Spleen (tissue), 7 donors: ENCODE results near the gene KRT23.

Experiments used
- CTCF ChIP-seq, 11 experiments: fragments of 200-600 bp in 7 of 11; fragments of 450-650 bp in 4 of 11; sonication (generic) in 4 of 11; IDR thresholded peaks in 8 of 11; conservative IDR thresholded peaks in 3 of 11; 1 replicate in 7 of 11; 2 replicates in 4 of 11; pipeline versions ENCODE4 v1.4.0 to v1.8.0; 2016 to 2021; ENCODE audit warnings: antibody characterized with exemption in 11 of 11, inconsistent platforms in 4 of 11, mild to moderate bottlenecking in 1 of 11
- POLR2A ChIP-seq, 3 donors: fragments of 450-650 bp; IDR thresholded peaks; one replicate each; pipeline ENCODE4 v1.5.1; 2017; ENCODE audit warnings: antibody characterized with exemption in 3 of 3, mild to moderate bottlenecking in 1 of 3
- POLR2AphosphoS5 ChIP-seq, 3 donors: sonication (generic); formaldehyde crosslinking; IDR thresholded peaks; one replicate each; pipeline ENCODE4 v1.5.1; 2017; ENCODE audit warnings: antibody characterized with exemption in 3 of 3
- donor health status: DM: no; HTN: no; CAD: no; lungs with moderate emphysema.
- donor health status: DM: no; HTN: no; CAD: no.
- donor health status: DM: no; HTN: no; CAD: no.

DNA sequence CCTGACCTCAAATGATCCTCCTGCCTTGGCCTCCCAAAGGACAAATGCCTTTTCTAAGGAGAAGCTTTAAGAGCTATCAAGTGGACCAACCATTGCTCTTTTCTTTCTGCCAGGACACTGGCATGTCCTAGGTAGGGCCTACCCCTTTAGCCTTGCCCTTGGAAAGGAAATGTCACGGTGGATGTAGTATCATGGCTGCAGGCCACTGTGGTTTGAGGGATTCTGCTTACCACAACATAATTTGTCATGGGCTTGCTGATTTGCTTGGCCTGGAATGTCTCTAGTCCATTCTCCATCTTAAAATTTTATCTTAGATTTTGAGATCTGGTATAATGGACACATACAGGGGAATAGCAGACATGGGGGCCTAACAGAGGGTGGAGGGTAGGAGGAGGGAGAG is 58.4 kb downstream of the KRT23 start:
- TF ChIP-seq CTCF (IDR thresholded peaks at IDR 0.05 in 8 of 11, conservative IDR thresholded peaks at IDR 0.05 in 3 of 11) (no peak), POLR2A (IDR thresholded peaks at IDR 0.05) (no peak), POLR2AphosphoS5 (IDR thresholded peaks at IDR 0.05) (no peak)
